Upper lobe of left lung (tissue), 4 donors: ENCODE measurements around the gene ALKBH4.
"Not testable (repeated sequence)": the region's sequence is repeated elsewhere in the genome, so short reads cannot be mapped to it uniquely, and the experiment has no call there.

Source experiments
- EP300 ChIP-seq, 4 donors: sonication (generic); formaldehyde crosslinking; IDR thresholded peaks; one replicate each; pipeline ENCODE4 v1.5.1; 2017; ENCODE audit warnings: antibody characterized with exemption in 4 of 4, control low read depth in 2 of 4
- POLR2AphosphoS5 ChIP-seq, 2 donors: sonication (generic); formaldehyde crosslinking; IDR thresholded peaks; one replicate each; pipeline ENCODE4 v1.5.1; 2017; ENCODE audit warnings: antibody characterized with exemption in 2 of 2
- TF ChIP-seq, protein P1 (sequence below), 6 experiments: fragments of 450-650 bp in 4 of 6; fragments of 200-600 bp in 2 of 6; sonication (generic) in 2 of 6; IDR thresholded peaks; one replicate each; pipeline ENCODE4 v1.5.1; 2016 to 2019; ENCODE audit warnings: antibody characterized with exemption in 6 of 6

DNA sequence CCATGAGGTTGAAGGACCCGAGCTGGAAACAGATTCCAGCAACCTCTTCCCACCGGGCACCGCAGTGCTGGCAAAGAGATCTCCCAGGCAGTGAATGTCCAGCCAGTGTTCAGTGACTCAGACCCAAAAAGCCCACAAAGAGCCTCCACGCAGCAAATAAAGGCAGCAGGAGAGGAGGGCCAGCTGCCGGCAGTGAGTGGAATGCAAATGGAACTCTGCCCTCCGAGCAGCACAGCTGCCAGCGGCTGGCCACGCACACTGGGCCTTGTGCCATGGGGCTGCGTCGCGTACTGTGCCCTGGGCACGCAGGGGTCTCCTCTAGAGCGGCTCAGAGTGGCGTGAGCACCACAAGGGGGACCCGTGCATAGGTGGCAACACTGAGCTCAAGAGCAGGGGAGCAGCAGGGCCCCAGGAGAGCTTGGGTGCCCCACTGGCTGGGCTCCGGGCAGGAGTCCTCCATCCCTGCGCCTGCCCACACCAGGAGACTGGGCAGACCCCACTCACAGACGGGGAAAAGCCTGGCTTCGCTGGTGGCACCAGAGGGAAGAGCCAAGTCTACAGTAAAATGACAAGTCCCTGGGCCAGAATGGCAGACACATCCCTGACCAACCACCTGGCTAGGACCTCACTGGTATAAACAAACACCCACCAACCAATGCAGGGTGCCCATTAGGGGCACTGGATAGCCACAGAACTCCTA lies 10.2 kb upstream of the ALKBH4 start:
- TF ChIP-seq, protein P1, sequence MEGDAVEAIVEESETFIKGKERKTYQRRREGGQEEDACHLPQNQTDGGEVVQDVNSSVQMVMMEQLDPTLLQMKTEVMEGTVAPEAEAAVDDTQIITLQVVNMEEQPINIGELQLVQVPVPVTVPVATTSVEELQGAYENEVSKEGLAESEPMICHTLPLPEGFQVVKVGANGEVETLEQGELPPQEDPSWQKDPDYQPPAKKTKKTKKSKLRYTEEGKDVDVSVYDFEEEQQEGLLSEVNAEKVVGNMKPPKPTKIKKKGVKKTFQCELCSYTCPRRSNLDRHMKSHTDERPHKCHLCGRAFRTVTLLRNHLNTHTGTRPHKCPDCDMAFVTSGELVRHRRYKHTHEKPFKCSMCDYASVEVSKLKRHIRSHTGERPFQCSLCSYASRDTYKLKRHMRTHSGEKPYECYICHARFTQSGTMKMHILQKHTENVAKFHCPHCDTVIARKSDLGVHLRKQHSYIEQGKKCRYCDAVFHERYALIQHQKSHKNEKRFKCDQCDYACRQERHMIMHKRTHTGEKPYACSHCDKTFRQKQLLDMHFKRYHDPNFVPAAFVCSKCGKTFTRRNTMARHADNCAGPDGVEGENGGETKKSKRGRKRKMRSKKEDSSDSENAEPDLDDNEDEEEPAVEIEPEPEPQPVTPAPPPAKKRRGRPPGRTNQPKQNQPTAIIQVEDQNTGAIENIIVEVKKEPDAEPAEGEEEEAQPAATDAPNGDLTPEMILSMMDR (IDR thresholded peaks at IDR 0.05) = not testable (repeated sequence)
- TF ChIP-seq POLR2AphosphoS5, EP300 (IDR thresholded peaks at IDR 0.05): not testable (repeated sequence)
